ENCODE results near the gene GRIK2. TPM values are rescaled to one million over a fixed set of nuclear protein-coding genes. Genes with fewer than 3 reads are reported as not detected.

The GRIK2 gene
- total and polyA plus RNA-seq, 2 of the 4 experiments (the other 2 are of a cell fraction) = 8.2 to 15.2 TPM

- BruUV-seq (replicated peaks) = no TSS peak
- Histone ChIP-seq H3K56ac (ENCODE audit: extremely low read depth, insufficient read depth, low read length) (no peak overlapping the region), H2BK20ac (ENCODE audit: low read depth, low read length) (no peak overlapping the region), H2AFZ (replicated peaks; ENCODE audit: low read length, poor library complexity) (no peak overlapping the region), H3K18ac (ENCODE audit: low read depth, low read length) (no peak overlapping the region), H2AK5ac (ENCODE audit: low read depth, low read length) (no peak overlapping the region), H3K4ac (ENCODE audit: low read depth, low read length) (no peak overlapping the region), H3K4me2 (ENCODE audit: low read depth, low read length) (no peak overlapping the region), H3K23ac (ENCODE audit: low read depth, low read length) (no peak overlapping the region), H3K4me3 (ENCODE audit: insufficient read depth, low read depth, low read length) (no peak overlapping the region), H4K5ac (ENCODE audit: low read depth, low read length) (no peak overlapping the region), H3K79me1 (ENCODE audit: low read depth in 1 of 2, low read length in 2 of 2) (peaks cover 0 to 5% of the 10 kb centered on the region in 2 experiments; a peak in 1 of 4 replicates), H3K4me1 (ENCODE audit: control insufficient read depth, insufficient read depth, low read length) (no peaks in the 10 kb centered on the region), H3K9me3 (ENCODE audit: control insufficient read depth, insufficient read depth, low read length) (no peaks in the 10 kb centered on the region), H4K8ac (ENCODE audit: low read depth in 2 of 2, low read length in 2 of 2) (no peak overlapping the region), H4K91ac (ENCODE audit: insufficient read depth, low read depth, low read length) (no peak overlapping the region), H2BK120ac (ENCODE audit: low read depth, low read length) (no peak overlapping the region), H3K27ac (ENCODE audit: insufficient read depth, low read length) (no peak overlapping the region), H2AK9ac (replicated peaks; ENCODE audit: low read depth, low read length, poor library complexity) (no peak overlapping the region), H3K9ac (ENCODE audit: low read depth, low read length) (no peak overlapping the region), H3K14ac (replicated peaks; ENCODE audit: low read depth, low read length) (no peak overlapping the region), H2BK15ac (ENCODE audit: low read depth, low read length) (no peak overlapping the region), H3K36me3 (ENCODE audit: control insufficient read depth, insufficient read depth, low read length) (no peaks in the 10 kb centered on the region), H2BK5ac (ENCODE audit: low read depth, low read length, poor library complexity, severe bottlenecking) (no peak overlapping the region), H4K20me1 (ENCODE audit: insufficient read depth, low read length) (no peaks in the 10 kb centered on the region), H3K9me1 (ENCODE audit: insufficient read depth, low read length) (no peaks in the 10 kb centered on the region), H3K27me3 (ENCODE audit: control insufficient read depth, insufficient read depth, low read length) (no peaks in the 10 kb centered on the region)
- DNase-seq (no peak), ATAC-seq (ENCODE audit: low read depth) (no peak)
- ChIA-PET POLR2A (ENCODE audit: unreplicated experiment) (no interaction called here), CTCF (no interaction called here)
- in situ Hi-C loops (cut with MboI; ENCODE audit: low sequenced_read_pairs) = no loop called here
- dilution Hi-C loops (cut with HindIII; ENCODE audit: low sequenced_read_pairs, unreplicated experiment) = no loop called here
- intact Hi-C loops (cut with micrococcal nuclease) = no loop called here
- TF ChIP-seq MAFK (IDR thresholded peaks at IDR 0.05; ENCODE audit: low read depth, low read length) = no peak
- TF ChIP-seq NFE2L2 (IDR thresholded peaks at IDR 0.05; ENCODE audit: low read depth, low read length) = no peak
These were observed 123.1 kb downstream of the GRIK2 start for GRCh38 chr6:101516578-101516977.

Measured in IMR-90 (cell line).